HL-60 (cell line): Measurements from ENCODE around the gene MAP3K14.

Experiments used
- DNase-seq, 2 experiments: peaks; one replicate each; pipeline ENCODE4 v3.0.0-alpha.2; 2010 to 2020; ENCODE audit warnings: low read depth in 1 of 2, low spot score in 1 of 2
- H3K27ac ChIP-seq: fragments of 250-450 bp; sonication (Bioruptor Pico); replicated peaks from 2 replicates; pipeline ENCODE4 v1.5.1; 2020; ENCODE audit warnings: mild to moderate bottlenecking, moderate library complexity
- H3K27me3 ChIP-seq: fragments of 250-450 bp; sonication (Bioruptor Pico); 2 replicates; pipeline ENCODE4 v1.5.1; 2021; ENCODE audit warnings: mild to moderate bottlenecking, moderate library complexity; ENCODE audit not compliant: insufficient read depth, poor library complexity, severe bottlenecking
- H3K4me3 ChIP-seq: replicated peaks from 2 replicates; pipeline ENCODE4 v1.5.1; 2011; ENCODE audit warnings: mild to moderate bottlenecking, control low read depth, low read length; ENCODE audit not compliant: insufficient read depth
- CTCF ChIP-seq: IDR thresholded peaks from one replicate; pipeline ENCODE4 v1.5.1; 2011; ENCODE audit warnings: low read length, control low read depth, inconsistent platforms; ENCODE audit not compliant: insufficient read depth
- GABPA ChIP-seq: IDR thresholded peaks from 2 replicates; pipeline ENCODE4 v1.6.1; 2012; ENCODE audit warnings: low read depth
- POLR2AphosphoS5 ChIP-seq: IDR thresholded peaks from 2 replicates; pipeline ENCODE4 v1.6.1; 2012; ENCODE audit warnings: low read depth
- REST ChIP-seq: IDR thresholded peaks from 2 replicates; pipeline ENCODE4 v1.6.1; 2012; ENCODE audit warnings: low read depth; ENCODE audit not compliant: insufficient replicate concordance
- SPI1 ChIP-seq: IDR thresholded peaks from 2 replicates; pipeline ENCODE4 v1.6.1; 2012; ENCODE audit warnings: low read depth, mild to moderate bottlenecking, borderline replicate concordance

MAP3K14 gene

GRCh38 chr17:45224671-45225050, 92.2 kb downstream of the MAP3K14 start:
- Histone ChIP-seq H3K4me3 (peak overlapping the region; percentile 80), H3K27me3 (no peaks in the 10 kb centered on the region), H3K27ac (peak overlapping the region; percentile 81)
- TF ChIP-seq CTCF (no peak), REST (no peak), SPI1 (no peak), GABPA (no peak), POLR2AphosphoS5 (no peak)
- DNase-seq = no peak

DNA sequence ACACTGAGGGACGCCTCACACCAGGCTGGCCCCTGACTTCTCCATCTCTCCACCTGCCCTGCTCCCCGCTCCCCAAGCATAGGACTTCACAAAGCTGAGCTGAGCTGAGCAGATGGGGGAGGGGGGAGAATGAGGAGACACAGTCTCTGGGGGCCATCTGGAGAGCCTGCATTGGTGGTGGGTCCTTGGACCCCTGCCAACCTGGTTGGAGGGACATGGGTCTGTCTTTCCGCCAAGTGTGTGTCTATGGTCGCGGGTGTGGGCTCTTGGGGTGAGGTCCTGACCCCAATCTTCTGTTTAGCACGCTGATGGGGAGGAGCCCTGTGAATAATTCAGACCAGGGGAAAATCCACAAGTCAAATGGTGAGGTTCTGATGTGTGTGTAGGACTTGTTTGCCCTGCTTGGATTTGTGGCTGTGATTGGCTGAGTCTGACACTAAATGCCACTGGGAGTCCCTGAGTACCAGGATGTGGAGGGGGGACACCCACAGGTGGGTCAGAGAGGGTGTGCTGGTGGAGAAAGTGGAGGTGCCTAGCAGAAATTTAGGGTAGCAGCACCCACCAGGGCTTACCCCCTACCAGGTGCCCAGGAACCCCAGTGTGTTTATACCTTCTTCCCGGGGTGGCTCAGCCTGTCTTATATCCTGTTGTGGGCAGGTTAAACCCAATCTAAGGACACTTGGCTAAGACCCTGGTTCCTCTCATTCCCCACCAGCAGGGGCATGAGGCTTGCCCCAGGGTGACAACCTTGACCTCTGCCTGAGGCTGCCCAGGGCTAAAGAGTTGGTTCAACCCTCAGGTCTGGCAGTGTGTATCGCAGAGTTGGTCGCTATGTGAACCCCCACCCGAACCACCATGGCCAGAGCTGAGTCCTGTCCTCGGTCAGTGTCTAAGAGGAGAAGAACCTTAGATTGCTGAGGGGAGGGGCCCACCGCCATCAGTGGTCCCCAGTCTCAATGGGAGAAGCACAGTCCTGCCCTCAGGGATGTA, 93.0 kb downstream of the MAP3K14 start:
- H3K27ac ChIP-seq = peak overlapping the region; percentile 81
- DNase-seq = peak in 1 of 2 experiments; percentile 37
- no peaks in the 10 kb centered on the region for H3K27me3 ChIP-seq
- H3K4me3 ChIP-seq = peak overlapping the region; percentile 80
- TF ChIP-seq POLR2AphosphoS5 = no peak
- TF ChIP-seq SPI1 = no peak
- no peak for TF ChIP-seq REST
- TF ChIP-seq GABPA = no peak
- TF ChIP-seq CTCF = no peak

- H3K4me3 ChIP-seq = peak overlapping the region; percentile 80
- H3K27me3 ChIP-seq = no peaks in the 10 kb centered on the region
- peak overlapping the region; percentile 81 for H3K27ac ChIP-seq
- no peak for TF ChIP-seq POLR2AphosphoS5
- TF ChIP-seq REST = no peak
- no peak for TF ChIP-seq SPI1
- TF ChIP-seq CTCF = no peak
- TF ChIP-seq GABPA = no peak
- no peak for DNase-seq
Observed at GRCh38 chr17:45222996-45223538, 93.8 kb downstream of the MAP3K14 start.
